Measurements from ENCODE around the gene HSD11B2. TPM values are rescaled to one million over a fixed set of nuclear protein-coding genes. Genes with fewer than 3 reads are reported as not detected.

Gene HSD11B2
- total RNA-seq, 1 experiment from 2014 or later = 9.7 TPM

DNA sequence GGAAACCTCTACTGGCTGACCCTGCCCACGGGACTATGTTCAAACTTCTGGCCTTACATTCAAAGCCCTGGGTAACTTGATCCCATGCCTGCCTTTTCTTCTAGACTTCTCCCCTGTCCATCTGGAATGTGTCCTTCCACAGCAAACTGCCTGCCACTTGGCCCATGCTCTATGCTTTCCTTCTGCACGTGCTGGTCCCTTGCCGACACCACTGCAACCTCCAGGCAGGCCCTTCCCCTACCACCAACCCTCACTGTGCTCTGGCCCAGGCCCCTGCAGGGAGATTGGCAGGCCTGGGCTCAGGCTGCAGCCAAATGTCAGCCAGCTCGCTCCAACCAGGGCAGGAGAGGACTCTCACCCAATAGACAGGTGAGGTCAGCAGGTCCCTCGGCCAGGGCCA is 11.0 kb downstream of the HSD11B2 start:
- no peaks in the 10 kb centered on the region for H3K9me3 ChIP-seq (ENCODE audit: control insufficient read depth in 1 of 2, insufficient read depth in 1 of 2, low read depth in 1 of 2, low read length in 2 of 2)
- H3K27me3 ChIP-seq (ENCODE audit: insufficient read depth, low read length) = no peaks in the 10 kb centered on the region
- no TSS peak for BruUV-seq (replicated peaks)
- H4K20me1 ChIP-seq (ENCODE audit: insufficient read depth) = no peaks in the 10 kb centered on the region
- H3K4me1 ChIP-seq (ENCODE audit: control insufficient read depth in 1 of 2, insufficient read depth in 2 of 2, low read length in 2 of 2) = no peaks in the 10 kb centered on the region
- POLR2A ChIA-PET = no interaction called here
- H3K9me2 ChIP-seq (ENCODE audit: insufficient read depth) = no peaks in the 10 kb centered on the region
- H3K4me2 ChIP-seq (ENCODE audit: low read length) = no peak overlapping the region
- peaks cover 0 to 7% of the 10 kb centered on the region in 2 experiments; a peak in 1 of 4 replicates for H3K36me3 ChIP-seq (ENCODE audit: control insufficient read depth in 1 of 2, insufficient read depth in 2 of 2, low read length in 2 of 2)
- intact Hi-C loops (cut with micrococcal nuclease) = no loop called here
- no peak for TF ChIP-seq EZH2 (IDR thresholded peaks at IDR 0.05)
- no peak for TF ChIP-seq EZH2phosphoT487 (IDR thresholded peaks at IDR 0.05; ENCODE audit: borderline replicate concordance)
- TF ChIP-seq ZBTB33 (IDR thresholded peaks at IDR 0.05; ENCODE audit: extremely low read depth, insufficient replicate concordance, low read length) = no peak
- no peak for TF ChIP-seq RAD21 (IDR thresholded peaks at IDR 0.05; ENCODE audit: low read depth)
- no peak for TF ChIP-seq TCF7L2 (IDR thresholded peaks at IDR 0.05; ENCODE audit: borderline replicate concordance, extremely low read depth, insufficient read depth, insufficient read length)
- no peak for TF ChIP-seq ZFX (IDR thresholded peaks at IDR 0.05)
- no peak for TF ChIP-seq CBX3 (IDR thresholded peaks at IDR 0.05; ENCODE audit: low read depth)
- no peak for TF ChIP-seq SP1 (IDR thresholded peaks at IDR 0.05; ENCODE audit: low read depth)
- TF ChIP-seq CEBPB (IDR thresholded peaks at IDR 0.05; ENCODE audit: low read depth) = no peak
- no peak for TF ChIP-seq ZNF274 (IDR thresholded peaks at IDR 0.05; ENCODE audit: low read depth, low read length)
- TF ChIP-seq, protein P1, sequence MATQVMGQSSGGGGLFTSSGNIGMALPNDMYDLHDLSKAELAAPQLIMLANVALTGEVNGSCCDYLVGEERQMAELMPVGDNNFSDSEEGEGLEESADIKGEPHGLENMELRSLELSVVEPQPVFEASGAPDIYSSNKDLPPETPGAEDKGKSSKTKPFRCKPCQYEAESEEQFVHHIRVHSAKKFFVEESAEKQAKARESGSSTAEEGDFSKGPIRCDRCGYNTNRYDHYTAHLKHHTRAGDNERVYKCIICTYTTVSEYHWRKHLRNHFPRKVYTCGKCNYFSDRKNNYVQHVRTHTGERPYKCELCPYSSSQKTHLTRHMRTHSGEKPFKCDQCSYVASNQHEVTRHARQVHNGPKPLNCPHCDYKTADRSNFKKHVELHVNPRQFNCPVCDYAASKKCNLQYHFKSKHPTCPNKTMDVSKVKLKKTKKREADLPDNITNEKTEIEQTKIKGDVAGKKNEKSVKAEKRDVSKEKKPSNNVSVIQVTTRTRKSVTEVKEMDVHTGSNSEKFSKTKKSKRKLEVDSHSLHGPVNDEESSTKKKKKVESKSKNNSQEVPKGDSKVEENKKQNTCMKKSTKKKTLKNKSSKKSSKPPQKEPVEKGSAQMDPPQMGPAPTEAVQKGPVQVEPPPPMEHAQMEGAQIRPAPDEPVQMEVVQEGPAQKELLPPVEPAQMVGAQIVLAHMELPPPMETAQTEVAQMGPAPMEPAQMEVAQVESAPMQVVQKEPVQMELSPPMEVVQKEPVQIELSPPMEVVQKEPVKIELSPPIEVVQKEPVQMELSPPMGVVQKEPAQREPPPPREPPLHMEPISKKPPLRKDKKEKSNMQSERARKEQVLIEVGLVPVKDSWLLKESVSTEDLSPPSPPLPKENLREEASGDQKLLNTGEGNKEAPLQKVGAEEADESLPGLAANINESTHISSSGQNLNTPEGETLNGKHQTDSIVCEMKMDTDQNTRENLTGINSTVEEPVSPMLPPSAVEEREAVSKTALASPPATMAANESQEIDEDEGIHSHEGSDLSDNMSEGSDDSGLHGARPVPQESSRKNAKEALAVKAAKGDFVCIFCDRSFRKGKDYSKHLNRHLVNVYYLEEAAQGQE (IDR thresholded peaks at IDR 0.05; ENCODE audit: low read depth) = no peak
- no peak for TF ChIP-seq FOSL1 (IDR thresholded peaks at IDR 0.05; ENCODE audit: low read depth)
- TF ChIP-seq, protein P2, sequence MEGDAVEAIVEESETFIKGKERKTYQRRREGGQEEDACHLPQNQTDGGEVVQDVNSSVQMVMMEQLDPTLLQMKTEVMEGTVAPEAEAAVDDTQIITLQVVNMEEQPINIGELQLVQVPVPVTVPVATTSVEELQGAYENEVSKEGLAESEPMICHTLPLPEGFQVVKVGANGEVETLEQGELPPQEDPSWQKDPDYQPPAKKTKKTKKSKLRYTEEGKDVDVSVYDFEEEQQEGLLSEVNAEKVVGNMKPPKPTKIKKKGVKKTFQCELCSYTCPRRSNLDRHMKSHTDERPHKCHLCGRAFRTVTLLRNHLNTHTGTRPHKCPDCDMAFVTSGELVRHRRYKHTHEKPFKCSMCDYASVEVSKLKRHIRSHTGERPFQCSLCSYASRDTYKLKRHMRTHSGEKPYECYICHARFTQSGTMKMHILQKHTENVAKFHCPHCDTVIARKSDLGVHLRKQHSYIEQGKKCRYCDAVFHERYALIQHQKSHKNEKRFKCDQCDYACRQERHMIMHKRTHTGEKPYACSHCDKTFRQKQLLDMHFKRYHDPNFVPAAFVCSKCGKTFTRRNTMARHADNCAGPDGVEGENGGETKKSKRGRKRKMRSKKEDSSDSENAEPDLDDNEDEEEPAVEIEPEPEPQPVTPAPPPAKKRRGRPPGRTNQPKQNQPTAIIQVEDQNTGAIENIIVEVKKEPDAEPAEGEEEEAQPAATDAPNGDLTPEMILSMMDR (IDR thresholded peaks at IDR 0.05 in 2 of 3, conservative IDR thresholded peaks at IDR 0.05 in 1 of 3; ENCODE audit: borderline replicate concordance in 1 of 3, insufficient read depth in 1 of 3, low read depth in 2 of 3, low read length in 2 of 3) = no peak
- TF ChIP-seq MAX (IDR thresholded peaks at IDR 0.05) = no peak
- H3K27ac ChIP-seq (ENCODE audit: low read depth, low read length) = no peak overlapping the region
- CTCF ChIA-PET = interaction anchor here (0.8 to 1.9 kb wide), 2 partner anchors 10 to 14 kb away, joined by 3 to 5 read pairs; partner anchors contain the start of gene HSD11B2
- H2AFZ ChIP-seq (ENCODE audit: low read depth, low read length, poor library complexity, severe bottlenecking) = no peak overlapping the region
- H3K9ac ChIP-seq (ENCODE audit: low read length) = no peak overlapping the region
- no peak for DNase-seq (ENCODE audit: low read depth, low spot score)
- RAD21 ChIA-PET (ENCODE audit: low non-redundant PET in 1 of 2, low total read pairs in 2 of 2, uncharacterized antibody in 2 of 2, unreplicated experiment in 2 of 2) = interaction anchor here in 1 of 2 experiments (0.9 kb wide), 1 partner anchor 24 kb away, joined by 3 read pairs; no protein-coding TSS in a partner anchor
- ATAC-seq = no peak
- H3K79me2 ChIP-seq (ENCODE audit: insufficient read depth, low read length) = no peaks in the 10 kb centered on the region
- H3K4me3 ChIP-seq (replicated peaks in 1 of 2; ENCODE audit: low read depth in 1 of 2, low read length in 2 of 2) = no peak overlapping the region

Data from HCT116 (cell line).